Measurements from ENCODE around the gene LBHD2. TPM values are rescaled to one million over a fixed set of nuclear protein-coding genes. Genes with fewer than 3 reads are reported as not detected.

The LBHD2 gene
- total and polyA plus RNA-seq, 10 of the 15 experiments (the other 5 are each of a cell fraction or from before 2014, with no cell fraction given): not detected

DNA sequence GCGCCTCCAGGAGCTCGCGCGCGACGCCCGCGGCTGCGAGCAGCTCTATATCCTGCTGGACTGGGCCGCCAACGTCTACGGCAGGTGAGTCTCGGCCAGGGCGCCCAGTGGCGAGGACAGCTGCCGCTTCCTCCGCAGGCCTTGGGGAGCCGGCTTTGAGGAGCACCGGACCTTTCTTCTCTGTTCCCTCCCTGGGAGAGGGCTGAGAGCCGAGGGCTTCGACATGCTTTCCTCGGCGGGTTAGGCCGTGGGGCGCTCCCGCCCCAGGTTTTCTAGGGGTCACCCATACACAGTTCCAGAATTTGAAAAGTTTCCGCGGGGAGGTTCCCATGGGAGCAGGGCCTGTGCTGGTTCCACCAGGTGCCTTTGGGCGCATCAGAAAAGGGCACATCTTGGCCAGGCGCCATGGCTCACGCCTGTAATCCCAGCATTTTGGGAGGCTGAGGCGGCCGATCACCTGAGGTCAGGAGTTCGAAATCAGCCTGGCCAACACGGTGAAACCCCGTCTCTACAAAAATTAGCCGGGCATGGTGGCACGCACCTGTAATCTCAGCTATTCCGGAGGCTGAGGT, 18.8 kb downstream of the LBHD2 start:
- POLR2A ChIA-PET: no interaction called here
- Histone ChIP-seq H4K20me1 (ENCODE audit: control insufficient read depth, insufficient read depth) (no peaks in the 10 kb centered on the region), H3K27ac (ENCODE audit: control insufficient read depth, insufficient read depth) (no peak overlapping the region), H3K9ac (ENCODE audit: control insufficient read depth, insufficient read depth, low read length) (no peak overlapping the region), H3K4me3 (no peak overlapping the region), H3K9me3 (replicated peaks; ENCODE audit: control insufficient read depth, insufficient read depth, low read length) (no peaks in the 10 kb centered on the region), H3K36me3 (ENCODE audit: control insufficient read depth in 2 of 2, insufficient read depth in 2 of 2, low read length in 1 of 2) (no peaks in the 10 kb centered on the region), H3K27me3 (replicated peaks in 1 of 2; ENCODE audit: control insufficient read depth in 2 of 2, insufficient read depth in 2 of 2, low read length in 1 of 2) (peaks cover 5 to 11% of the 10 kb centered on the region in 2 experiments; a peak in 2 of 4 replicates), H2AFZ (ENCODE audit: control insufficient read depth, low read depth, low read length) (no peak overlapping the region), H3K79me2 (ENCODE audit: control insufficient read depth, insufficient read depth, low read length) (no peaks in the 10 kb centered on the region), H3K4me1 (ENCODE audit: control insufficient read depth, insufficient read depth, low read length) (peaks cover 29% of the 10 kb centered on the region), H3K4me2 (ENCODE audit: control insufficient read depth, insufficient read depth) (no peak overlapping the region)
- no peak for TF ChIP-seq EGR1 (IDR thresholded peaks at IDR 0.05; ENCODE audit: borderline replicate concordance in 1 of 2, low read depth in 2 of 2, low read length in 2 of 2)
- no peak for TF ChIP-seq POU2F2 (IDR thresholded peaks at IDR 0.05; ENCODE audit: borderline replicate concordance, low read depth, low read length)
- no peak for TF ChIP-seq MTA2 (IDR thresholded peaks at IDR 0.05; ENCODE audit: low read depth)
- TF ChIP-seq SP1 (IDR thresholded peaks at IDR 0.05; ENCODE audit: low read depth, low read length): no peak
- no peak for TF ChIP-seq SPI1 (IDR thresholded peaks at IDR 0.05; ENCODE audit: borderline replicate concordance, insufficient read depth, low read depth, low read length)
- TF ChIP-seq, protein P1, sequence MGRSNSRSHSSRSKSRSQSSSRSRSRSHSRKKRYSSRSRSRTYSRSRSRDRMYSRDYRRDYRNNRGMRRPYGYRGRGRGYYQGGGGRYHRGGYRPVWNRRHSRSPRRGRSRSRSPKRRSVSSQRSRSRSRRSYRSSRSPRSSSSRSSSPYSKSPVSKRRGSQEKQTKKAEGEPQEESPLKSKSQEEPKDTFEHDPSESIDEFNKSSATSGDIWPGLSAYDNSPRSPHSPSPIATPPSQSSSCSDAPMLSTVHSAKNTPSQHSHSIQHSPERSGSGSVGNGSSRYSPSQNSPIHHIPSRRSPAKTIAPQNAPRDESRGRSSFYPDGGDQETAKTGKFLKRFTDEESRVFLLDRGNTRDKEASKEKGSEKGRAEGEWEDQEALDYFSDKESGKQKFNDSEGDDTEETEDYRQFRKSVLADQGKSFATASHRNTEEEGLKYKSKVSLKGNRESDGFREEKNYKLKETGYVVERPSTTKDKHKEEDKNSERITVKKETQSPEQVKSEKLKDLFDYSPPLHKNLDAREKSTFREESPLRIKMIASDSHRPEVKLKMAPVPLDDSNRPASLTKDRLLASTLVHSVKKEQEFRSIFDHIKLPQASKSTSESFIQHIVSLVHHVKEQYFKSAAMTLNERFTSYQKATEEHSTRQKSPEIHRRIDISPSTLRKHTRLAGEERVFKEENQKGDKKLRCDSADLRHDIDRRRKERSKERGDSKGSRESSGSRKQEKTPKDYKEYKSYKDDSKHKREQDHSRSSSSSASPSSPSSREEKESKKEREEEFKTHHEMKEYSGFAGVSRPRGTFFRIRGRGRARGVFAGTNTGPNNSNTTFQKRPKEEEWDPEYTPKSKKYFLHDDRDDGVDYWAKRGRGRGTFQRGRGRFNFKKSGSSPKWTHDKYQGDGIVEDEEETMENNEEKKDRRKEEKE (IDR thresholded peaks at IDR 0.05): no peak
- TF ChIP-seq BRCA1 (IDR thresholded peaks at IDR 0.05; ENCODE audit: low read depth, low read length): no peak
- TF ChIP-seq TAF1 (IDR thresholded peaks at IDR 0.05; ENCODE audit: borderline replicate concordance, low read depth, low read length): no peak
- no peak for TF ChIP-seq CHD4 (IDR thresholded peaks at IDR 0.05)
- TF ChIP-seq, protein P2, sequence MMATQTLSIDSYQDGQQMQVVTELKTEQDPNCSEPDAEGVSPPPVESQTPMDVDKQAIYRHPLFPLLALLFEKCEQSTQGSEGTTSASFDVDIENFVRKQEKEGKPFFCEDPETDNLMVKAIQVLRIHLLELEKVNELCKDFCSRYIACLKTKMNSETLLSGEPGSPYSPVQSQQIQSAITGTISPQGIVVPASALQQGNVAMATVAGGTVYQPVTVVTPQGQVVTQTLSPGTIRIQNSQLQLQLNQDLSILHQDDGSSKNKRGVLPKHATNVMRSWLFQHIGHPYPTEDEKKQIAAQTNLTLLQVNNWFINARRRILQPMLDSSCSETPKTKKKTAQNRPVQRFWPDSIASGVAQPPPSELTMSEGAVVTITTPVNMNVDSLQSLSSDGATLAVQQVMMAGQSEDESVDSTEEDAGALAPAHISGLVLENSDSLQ (IDR thresholded peaks at IDR 0.05): no peak
- no peak for TF ChIP-seq MTA3 (IDR thresholded peaks at IDR 0.05; ENCODE audit: borderline replicate concordance, low read length)
- no peak for TF ChIP-seq ZNF274 (IDR thresholded peaks at IDR 0.05; ENCODE audit: insufficient read depth, insufficient read length)
- TF ChIP-seq ZSCAN29 (IDR thresholded peaks at IDR 0.05): no peak
- TF ChIP-seq BCL11A (IDR thresholded peaks at IDR 0.05; ENCODE audit: low read depth, low read length): no peak
- no peak for TF ChIP-seq FOXM1 (IDR thresholded peaks at IDR 0.05; ENCODE audit: low read depth, low read length)
- in situ Hi-C loops (cut with MboI): no loop called here
- RAD21 ChIA-PET (ENCODE audit: unreplicated experiment): interaction anchor here (0.6 to 4.6 kb wide), 2 partner anchors 38 to 82 kb away, joined by 3 to 120 read pairs; no protein-coding TSS in a partner anchor
- DNase-seq (ENCODE audit: low read depth, low spot score): no peak
- 76% methylated on average over 31 of the region's 39 CpGs for WGBS (ENCODE audit: insufficient coverage, insufficient replicate concordance, low lambda C conversion rate, missing lambda C conversion rate)
- SMC1A ChIA-PET (ENCODE audit: uncharacterized antibody, unreplicated experiment): interaction anchor here (4.6 kb wide), 1 partner anchor 81 kb away, joined by 76 read pairs; no protein-coding TSS in a partner anchor
- no peak for ATAC-seq
- FAIRE-seq: no peak
- intact Hi-C loops (cut with micrococcal nuclease; ENCODE audit: unreplicated experiment): no loop called here
- BruUV-seq (replicated peaks): no TSS peak
- CTCF ChIA-PET: interaction anchor here (0.6 to 5.0 kb wide), 4 partner anchors 38 to 234 kb away, joined by 3 to 202 read pairs (median 126); no protein-coding TSS in a partner anchor
